GM23248 (cell line): Measurements from ENCODE around the gene PLD1.

ENCODE experiments used
- EZH2 ChIP-seq: fragments of 200-600 bp; sonication (generic); IDR thresholded peaks from 2 replicates; pipeline ENCODE4 v1.6.1; 2018; ENCODE audit warnings: antibody characterized with exemption, mild to moderate bottlenecking; ENCODE audit not compliant: insufficient read depth, poor library complexity, severe bottlenecking
- EZH2phosphoT487 ChIP-seq: fragments of 200-600 bp; sonication (generic); IDR thresholded peaks from 2 replicates; pipeline ENCODE4 v1.6.1; 2018; ENCODE audit warnings: antibody characterized with exemption, moderate library complexity, mild to moderate bottlenecking, low read depth; ENCODE audit not compliant: insufficient read depth

GRCh38 chr3:171811913-171812335, 1.6 kb upstream of the PLD1 start:
- TF ChIP-seq EZH2phosphoT487 = no peak
- TF ChIP-seq EZH2 = no peak
